H1 (cell line): ENCODE measurements around the gene BLTP1. TPM values are rescaled to one million over a fixed set of nuclear protein-coding genes. Genes with fewer than 3 reads are reported as not detected.

Experiments
- CTCF ChIA-PET: fragments of 300-600 bp; sonication (Branson Sonifier 250); formaldehyde crosslinking; loops from one replicate; lab custom pipeline; 2021; ENCODE audit not compliant: partially characterized antibody; lab: Charles Lee
- POLR2A ChIA-PET: fragments of 300-600 bp; sonication (Branson Sonifier 250); formaldehyde crosslinking; loops from one replicate; lab custom pipeline; 2021; ENCODE audit warnings: inconsistent platforms; ENCODE audit not compliant: partially characterized antibody; lab: Charles Lee
- DNase-seq, 2 experiments: peaks; one replicate each; pipeline versions ENCODE4 v3.0.0 to v3.0.0-alpha.2; 2010 to 2022; ENCODE audit warnings: low spot score in 2 of 2, low read depth in 1 of 2, mixed read lengths in 1 of 2
- FAIRE-seq: peaks from 2 replicates; lab custom pipeline; 2011; peaks lifted over from hg19 to GRCh38; lab: Jason Lieb, UNC
- H2AFZ ChIP-seq: 2 replicates; pipeline ENCODE4 v1.8.1; 2012; ENCODE audit warnings: low read length, inconsistent platforms
- H2AK5ac ChIP-seq: 2 replicates; pipeline ENCODE4 v1.6.1; 2013; ENCODE audit warnings: low read depth, low read length
- H2BK120ac ChIP-seq: replicated peaks from 2 replicates; pipeline ENCODE3; 2013; ENCODE audit warnings: low read depth, low read length, inconsistent platforms
- H2BK12ac ChIP-seq: 2 replicates; pipeline ENCODE4 v1.6.1; 2013; ENCODE audit warnings: low read depth, low read length
- H2BK15ac ChIP-seq: 2 replicates; pipeline ENCODE4 v1.6.1; 2013; ENCODE audit warnings: low read length
- H2BK20ac ChIP-seq: 2 replicates; pipeline ENCODE4 v1.6.1; 2013; ENCODE audit warnings: low read length
- H2BK5ac ChIP-seq: 2 replicates; pipeline ENCODE4 v1.6.1; 2013; ENCODE audit warnings: low read depth, low read length
- H3K14ac ChIP-seq: 2 replicates; pipeline ENCODE4 v1.6.1; 2013; ENCODE audit warnings: inconsistent platforms; ENCODE audit not compliant: insufficient read length
- H3K18ac ChIP-seq: 2 replicates; pipeline ENCODE4 v1.6.1; 2013; ENCODE audit warnings: low read length; ENCODE audit errors: extremely low read depth
- H3K23ac ChIP-seq: 2 replicates; pipeline ENCODE4 v1.6.1; 2013; ENCODE audit warnings: inconsistent platforms; ENCODE audit not compliant: insufficient read length
- H3K23me2 ChIP-seq: 2 replicates; pipeline ENCODE4 v1.6.1; 2013; ENCODE audit warnings: low read depth, low read length
- H3K27ac ChIP-seq: 2 replicates; pipeline ENCODE4 v1.6.1; 2011; ENCODE audit warnings: low read depth, low read length, inconsistent platforms
- H3K27me3 ChIP-seq, 4 experiments: replicated peaks in 1 of 4; 1 replicate in 1 of 4; 2 replicates in 3 of 4; pipeline versions ENCODE4 v1.6.1 to v1.8.1; 2011 to 2013; ENCODE audit warnings: low read length in 3 of 4, mild to moderate bottlenecking in 3 of 4, inconsistent platforms in 2 of 4, mixed read lengths in 2 of 4, moderate library complexity in 1 of 4; ENCODE audit not compliant: control insufficient read depth in 3 of 4, insufficient read depth in 3 of 4; ENCODE audit errors: extremely low read depth in 1 of 4
- H3K36me3 ChIP-seq, 4 experiments: 2 replicates each; pipeline versions ENCODE4 v1.6.1 to v1.8.1; 2011 to 2013; ENCODE audit warnings: mild to moderate bottlenecking in 4 of 4, low read length in 3 of 4, moderate library complexity in 2 of 4, control low read depth in 1 of 4, inconsistent platforms in 1 of 4; ENCODE audit not compliant: insufficient read depth in 4 of 4, control insufficient read depth in 2 of 4
- H3K4ac ChIP-seq: replicated peaks from 2 replicates; pipeline ENCODE3; 2013; ENCODE audit warnings: low read length, low read depth, mixed read lengths, inconsistent platforms; ENCODE audit not compliant: insufficient read length
- H3K4me1 ChIP-seq, 4 experiments: replicated peaks in 1 of 4; 1 replicate in 1 of 4; 2 replicates in 3 of 4; pipeline versions ENCODE4 v1.6.1 to v1.8.1; 2011 to 2013; ENCODE audit warnings: low read length in 3 of 4, inconsistent platforms in 2 of 4, mixed read lengths in 1 of 4; ENCODE audit not compliant: insufficient read depth in 4 of 4, control insufficient read depth in 3 of 4
- H3K4me2 ChIP-seq, 2 experiments: 2 replicates each; pipeline versions ENCODE4 v1.6.1 to v1.8.1; 2011 to 2013; ENCODE audit warnings: low read depth in 2 of 2, low read length in 2 of 2, control low read depth in 1 of 2, inconsistent platforms in 1 of 2, mild to moderate bottlenecking in 1 of 2; ENCODE audit not compliant: insufficient read depth in 1 of 2
- H3K4me3 ChIP-seq, 4 experiments: fragments of 200-600, 300-600 bp in 1 of 4; sonication (generic), shearing (Covaris generic), sonication (Bioruptor Twin) in 1 of 4; 2 replicates each; pipeline versions ENCODE4 v1.5.1 to v1.8.1; 2011 to 2016; ENCODE audit warnings: low read length in 4 of 4, low read depth in 3 of 4, control low read depth in 2 of 4, inconsistent platforms in 2 of 4, mild to moderate bottlenecking in 2 of 4, mixed read lengths in 1 of 4, moderate library complexity in 1 of 4; ENCODE audit not compliant: insufficient read depth in 2 of 4; ENCODE audit errors: extremely low read depth in 1 of 4
- H3K56ac ChIP-seq: replicated peaks from 2 replicates; pipeline ENCODE3; 2013; ENCODE audit warnings: low read depth, mild to moderate bottlenecking, mixed read lengths, low read length, inconsistent platforms; ENCODE audit not compliant: insufficient read length
- H3K79me1 ChIP-seq: 2 replicates; pipeline ENCODE4 v1.6.1; 2013; ENCODE audit warnings: low read depth, low read length, control low read depth
- H3K79me2 ChIP-seq, 2 experiments: 2 replicates each; pipeline versions ENCODE4 v1.6.1 to v1.8.1; 2012 to 2013; ENCODE audit warnings: low read length in 2 of 2, mild to moderate bottlenecking in 2 of 2, inconsistent platforms in 1 of 2; ENCODE audit not compliant: insufficient read depth in 2 of 2, control insufficient read depth in 1 of 2
- H3K9ac ChIP-seq, 4 experiments: replicated peaks in 1 of 4; 1 replicate in 1 of 4; 2 replicates in 3 of 4; pipeline versions ENCODE4 v1.6.1 to v1.8.1; 2011 to 2013; ENCODE audit warnings: low read depth in 3 of 4, low read length in 3 of 4, control low read depth in 2 of 4, mild to moderate bottlenecking in 2 of 4, moderate library complexity in 2 of 4, inconsistent platforms in 1 of 4; ENCODE audit errors: extremely low read depth in 1 of 4
- H3K9me3 ChIP-seq, 2 experiments: 2 replicates each; pipeline versions ENCODE4 v1.6.1 to v1.8.1; 2012 to 2013; ENCODE audit warnings: mild to moderate bottlenecking in 2 of 2, moderate library complexity in 2 of 2, control low read depth in 1 of 2, inconsistent platforms in 1 of 2, low read depth in 1 of 2, low read length in 1 of 2, mixed read lengths in 1 of 2; ENCODE audit not compliant: insufficient read depth in 2 of 2
- H4K20me1 ChIP-seq, 2 experiments: replicated peaks in 1 of 2; 2 replicates each; pipeline versions ENCODE3 to v1.8.1; 2011 to 2013; ENCODE audit warnings: inconsistent platforms in 2 of 2, low read length in 2 of 2, mild to moderate bottlenecking in 1 of 2; ENCODE audit not compliant: insufficient read depth in 2 of 2, control insufficient read depth in 1 of 2
- H4K5ac ChIP-seq: 2 replicates; pipeline ENCODE4 v1.6.1; 2013; ENCODE audit warnings: low read length, low read depth, mixed read lengths, inconsistent platforms; ENCODE audit not compliant: insufficient read length
- H4K8ac ChIP-seq: 2 replicates; pipeline ENCODE4 v1.8.0; 2013; ENCODE audit warnings: mild to moderate bottlenecking, moderate library complexity, low read length, inconsistent platforms; ENCODE audit not compliant: insufficient read depth; ENCODE audit errors: extremely low read depth
- H4K91ac ChIP-seq: replicated peaks from 2 replicates; pipeline ENCODE3; 2013; ENCODE audit warnings: low read length, mixed read lengths, inconsistent platforms; ENCODE audit not compliant: insufficient read length
- ATF2 ChIP-seq: IDR thresholded peaks from 2 replicates; pipeline ENCODE4 v1.6.1; 2012; ENCODE audit warnings: low read length, inconsistent platforms
- CBX5 ChIP-seq: fragments of 300-800, 300-1000 bp; sonication (generic); IDR thresholded peaks from 2 replicates; pipeline ENCODE4 v1.7.1; 2016; ENCODE audit warnings: antibody characterized with exemption, low read length, low read depth
- CREB1 ChIP-seq: IDR thresholded peaks from 2 replicates; pipeline ENCODE4 v1.6.1; 2012; ENCODE audit warnings: inconsistent platforms
- EGR1 ChIP-seq: IDR thresholded peaks from 2 replicates; pipeline ENCODE4 v1.6.1; 2011; ENCODE audit warnings: low read depth, low read length, borderline replicate concordance
- FOSL1 ChIP-seq: IDR thresholded peaks from 2 replicates; pipeline ENCODE4 v1.6.1; 2011; ENCODE audit warnings: mild to moderate bottlenecking, low read depth, low read length, moderate library complexity; ENCODE audit not compliant: insufficient read depth
- GABPA ChIP-seq: IDR thresholded peaks from 2 replicates; pipeline ENCODE4 v1.6.1; 2011; ENCODE audit warnings: mild to moderate bottlenecking, low read length, moderate library complexity, borderline replicate concordance; ENCODE audit not compliant: insufficient read depth
- KDM1A ChIP-seq: fragments of 200-600, 300-600 bp; sonication (generic); IDR thresholded peaks from 2 replicates; pipeline ENCODE4 v1.7.1; 2016; ENCODE audit warnings: mild to moderate bottlenecking, low read length, borderline replicate concordance
- NANOG ChIP-seq: IDR thresholded peaks from 2 replicates; pipeline ENCODE4 v1.6.1; 2011; ENCODE audit warnings: low read length, low read depth, mild to moderate bottlenecking, inconsistent platforms; ENCODE audit not compliant: insufficient read depth, poor library complexity, severe bottlenecking
- POU5F1 ChIP-seq: IDR thresholded peaks from 2 replicates; pipeline ENCODE4 v1.6.1; 2011; ENCODE audit warnings: low read depth, mild to moderate bottlenecking, low read length, moderate library complexity
- RFX5 ChIP-seq: IDR thresholded peaks from 2 replicates; pipeline ENCODE4 v1.6.1; 2011; ENCODE audit warnings: low read depth, low read length, improper control_type of control experiment, borderline replicate concordance
- SP4 ChIP-seq: IDR thresholded peaks from 2 replicates; pipeline ENCODE4 v1.6.1; 2012; ENCODE audit warnings: low read length, inconsistent platforms
- SRF ChIP-seq: IDR thresholded peaks from 2 replicates; pipeline ENCODE4 v1.6.1; 2011; ENCODE audit warnings: mild to moderate bottlenecking, low read depth, low read length, moderate library complexity
- SUZ12 ChIP-seq: fragments of 200-600 bp; sonication (generic); IDR thresholded peaks from 2 replicates; pipeline ENCODE4 v1.6.1; 2012; ENCODE audit warnings: mild to moderate bottlenecking, inconsistent platforms, low read length, moderate library complexity, mixed read lengths
- TAF7 ChIP-seq: optimal IDR thresholded peaks from 2 replicates; pipeline ENCODE3; 2011; ENCODE audit warnings: low read depth, mild to moderate bottlenecking, inconsistent platforms, low read length, moderate library complexity, borderline replicate concordance
- WGBS, 2 experiments: shearing (Covaris generic) in 1 of 2; methylation state at CpG; one replicate each; pipeline versions ENCODE4 v1.1.6 to v1.1.7; 2013 to 2015; ENCODE audit warnings: low lambda C conversion rate in 2 of 2, mixed read lengths in 2 of 2, inconsistent platforms in 1 of 2, low coverage in 1 of 2, missing lambda C conversion rate in 1 of 2; ENCODE audit not compliant: insufficient replicate concordance in 2 of 2, insufficient coverage in 1 of 2, insufficient read length in 1 of 2; ENCODE audit errors: extremely low coverage in 1 of 2, missing lambda C conversion rate in 1 of 2; 5-methylcytosine and 5-hydroxymethylcytosine counted together
- polyA plus RNA-seq, 7 experiments: library from polyadenylated mRNA; depleted of rRNA in 3 of 7; stranded (reverse) in 5 of 7; unstranded in 2 of 7; fragments of >200 nt in 5 of 7; fragments of 200-250 nt in 2 of 7; gene quantifications; 1 replicate in 5 of 7; 2 replicates in 1 of 7; 4 replicates in 1 of 7; pipeline versions ENCODE4 v1.2.1 to v1.2.3, GENCODE V29; 2011 to 2013; ENCODE audit warnings: missing spikeins in 2 of 7, mixed read lengths in 2 of 7
- total RNA-seq: library from RNA; stranded (reverse); fragmentation: NEBNext Ultra II Directional; extraction: Animal tissue kit (Norgen Biotek cat#: 25700); gene quantifications from 2 replicates; pipeline ENCODE4 v1.2.1, GENCODE V29; 2021

The BLTP1 gene
- total and polyA plus RNA-seq, 2 of the 8 experiments (the other 6 are each of a cell fraction or from before 2014, with no cell fraction given), result 14.0 to 27.9 TPM

DNA sequence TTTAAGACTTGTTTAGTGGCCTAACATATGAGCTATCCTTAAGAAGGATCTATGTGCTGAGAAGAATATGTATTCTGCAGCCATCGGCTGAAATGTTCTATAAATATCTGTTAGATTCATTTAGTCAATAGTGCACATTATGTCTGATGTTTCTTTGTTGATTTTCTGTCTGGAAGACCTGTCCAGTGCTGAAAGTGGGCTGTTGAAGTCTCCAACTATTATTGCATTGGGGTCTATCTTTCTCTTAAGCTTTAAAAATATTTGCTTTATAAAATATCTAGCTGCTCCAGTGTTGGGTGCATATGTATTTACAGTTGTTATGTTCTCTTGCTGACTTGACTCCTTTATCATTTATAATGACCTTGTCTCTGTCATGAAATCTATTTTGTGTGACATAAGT, 9.4 kb upstream of the BLTP1 start:
- no peak overlapping the region for H3K18ac ChIP-seq
- H3K4ac ChIP-seq, result no peak overlapping the region
- DNase-seq (no peak), FAIRE-seq (no peak)
- no peak overlapping the region for H3K27ac ChIP-seq
- H3K79me1 ChIP-seq, result no peaks in the 10 kb centered on the region
- H3K4me2 ChIP-seq, result no peak overlapping the region
- no peak overlapping the region for H4K5ac ChIP-seq
- POLR2A ChIA-PET, result no interaction called here
- no peak overlapping the region for H2BK20ac ChIP-seq
- H3K23ac ChIP-seq, result no peak overlapping the region
- H3K9me3 ChIP-seq, result no peaks in the 10 kb centered on the region
- no peak overlapping the region for H4K91ac ChIP-seq
- no peaks in the 10 kb centered on the region for H3K23me2 ChIP-seq
- no peak overlapping the region for H2BK15ac ChIP-seq
- H2AK5ac ChIP-seq, result no peak overlapping the region
- no peak overlapping the region for H3K14ac ChIP-seq
- no peak overlapping the region for H2BK5ac ChIP-seq
- no peak overlapping the region for H3K56ac ChIP-seq
- no peak overlapping the region for H3K9ac ChIP-seq
- H3K36me3 ChIP-seq, result no peaks in the 10 kb centered on the region
- no peak overlapping the region for H3K4me3 ChIP-seq
- H2BK12ac ChIP-seq, result no peak overlapping the region
- no peak overlapping the region for H4K8ac ChIP-seq
- 85% methylated on average over 1 of the region's 1 CpG; no CpG with 5 or more reads in 1 of the 2 experiments for WGBS, 2 experiments
- H4K20me1 ChIP-seq, result no peaks in the 10 kb centered on the region
- no peak overlapping the region for H2BK120ac ChIP-seq
- no peaks in the 10 kb centered on the region for H3K27me3 ChIP-seq
- no peaks in the 10 kb centered on the region for H3K4me1 ChIP-seq
- H3K79me2 ChIP-seq, result no peaks in the 10 kb centered on the region
- H2AFZ ChIP-seq, result no peak overlapping the region
- CTCF ChIA-PET, result no interaction called here
- no peak for TF ChIP-seq CBX5
- no peak for TF ChIP-seq NANOG
- TF ChIP-seq FOSL1, result no peak
- TF ChIP-seq ATF2, result no peak
- no peak for TF ChIP-seq SUZ12
- no peak for TF ChIP-seq TAF7
- TF ChIP-seq POU5F1, result no peak
- no peak for TF ChIP-seq SP4
- TF ChIP-seq EGR1, result no peak
- TF ChIP-seq GABPA, result no peak
- TF ChIP-seq RFX5, result no peak
- no peak for TF ChIP-seq KDM1A
- TF ChIP-seq CREB1, result no peak
- no peak for TF ChIP-seq SRF
